H1 (cell line): ENCODE data around the gene MYO9B. TPM values are rescaled to one million over a fixed set of nuclear protein-coding genes. Genes with fewer than 3 reads are reported as not detected.

ENCODE experiments used
- CTCF ChIA-PET: fragments of 300-600 bp; sonication (Branson Sonifier 250); formaldehyde crosslinking; loops from one replicate; lab custom pipeline; 2021; ENCODE audit not compliant: partially characterized antibody; lab: Charles Lee
- POLR2A ChIA-PET: fragments of 300-600 bp; sonication (Branson Sonifier 250); formaldehyde crosslinking; loops from one replicate; lab custom pipeline; 2021; ENCODE audit warnings: inconsistent platforms; ENCODE audit not compliant: partially characterized antibody; lab: Charles Lee
- DNase-seq, 2 experiments: peaks; one replicate each; pipeline versions ENCODE4 v3.0.0 to v3.0.0-alpha.2; 2010 to 2022; ENCODE audit warnings: low spot score in 2 of 2, low read depth in 1 of 2, mixed read lengths in 1 of 2
- FAIRE-seq: peaks from 2 replicates; lab custom pipeline; 2011; peaks lifted over from hg19 to GRCh38; lab: Jason Lieb, UNC
- H2AFZ ChIP-seq: 2 replicates; pipeline ENCODE4 v1.8.1; 2012; ENCODE audit warnings: low read length, inconsistent platforms
- H2AK5ac ChIP-seq: 2 replicates; pipeline ENCODE4 v1.6.1; 2013; ENCODE audit warnings: low read depth, low read length
- H2BK120ac ChIP-seq: replicated peaks from 2 replicates; pipeline ENCODE3; 2013; ENCODE audit warnings: low read depth, low read length, inconsistent platforms
- H2BK12ac ChIP-seq: 2 replicates; pipeline ENCODE4 v1.6.1; 2013; ENCODE audit warnings: low read depth, low read length
- H2BK15ac ChIP-seq: 2 replicates; pipeline ENCODE4 v1.6.1; 2013; ENCODE audit warnings: low read length
- H2BK20ac ChIP-seq: 2 replicates; pipeline ENCODE4 v1.6.1; 2013; ENCODE audit warnings: low read length
- H2BK5ac ChIP-seq: 2 replicates; pipeline ENCODE4 v1.6.1; 2013; ENCODE audit warnings: low read depth, low read length
- H3K14ac ChIP-seq: 2 replicates; pipeline ENCODE4 v1.6.1; 2013; ENCODE audit warnings: inconsistent platforms; ENCODE audit not compliant: insufficient read length
- H3K18ac ChIP-seq: 2 replicates; pipeline ENCODE4 v1.6.1; 2013; ENCODE audit warnings: low read length; ENCODE audit errors: extremely low read depth
- H3K23ac ChIP-seq: 2 replicates; pipeline ENCODE4 v1.6.1; 2013; ENCODE audit warnings: inconsistent platforms; ENCODE audit not compliant: insufficient read length
- H3K23me2 ChIP-seq: 2 replicates; pipeline ENCODE4 v1.6.1; 2013; ENCODE audit warnings: low read depth, low read length
- H3K27ac ChIP-seq: 2 replicates; pipeline ENCODE4 v1.6.1; 2011; ENCODE audit warnings: low read depth, low read length, inconsistent platforms
- H3K27me3 ChIP-seq, 4 experiments: replicated peaks in 1 of 4; 1 replicate in 1 of 4; 2 replicates in 3 of 4; pipeline versions ENCODE4 v1.6.1 to v1.8.1; 2011 to 2013; ENCODE audit warnings: low read length in 3 of 4, mild to moderate bottlenecking in 3 of 4, inconsistent platforms in 2 of 4, mixed read lengths in 2 of 4, moderate library complexity in 1 of 4; ENCODE audit not compliant: control insufficient read depth in 3 of 4, insufficient read depth in 3 of 4; ENCODE audit errors: extremely low read depth in 1 of 4
- H3K36me3 ChIP-seq, 4 experiments: 2 replicates each; pipeline versions ENCODE4 v1.6.1 to v1.8.1; 2011 to 2013; ENCODE audit warnings: mild to moderate bottlenecking in 4 of 4, low read length in 3 of 4, moderate library complexity in 2 of 4, control low read depth in 1 of 4, inconsistent platforms in 1 of 4; ENCODE audit not compliant: insufficient read depth in 4 of 4, control insufficient read depth in 2 of 4
- H3K4ac ChIP-seq: replicated peaks from 2 replicates; pipeline ENCODE3; 2013; ENCODE audit warnings: low read length, low read depth, mixed read lengths, inconsistent platforms; ENCODE audit not compliant: insufficient read length
- H3K4me1 ChIP-seq, 4 experiments: replicated peaks in 1 of 4; 1 replicate in 1 of 4; 2 replicates in 3 of 4; pipeline versions ENCODE4 v1.6.1 to v1.8.1; 2011 to 2013; ENCODE audit warnings: low read length in 3 of 4, inconsistent platforms in 2 of 4, mixed read lengths in 1 of 4; ENCODE audit not compliant: insufficient read depth in 4 of 4, control insufficient read depth in 3 of 4
- H3K4me2 ChIP-seq, 2 experiments: 2 replicates each; pipeline versions ENCODE4 v1.6.1 to v1.8.1; 2011 to 2013; ENCODE audit warnings: low read depth in 2 of 2, low read length in 2 of 2, control low read depth in 1 of 2, inconsistent platforms in 1 of 2, mild to moderate bottlenecking in 1 of 2; ENCODE audit not compliant: insufficient read depth in 1 of 2
- H3K4me3 ChIP-seq, 4 experiments: fragments of 200-600, 300-600 bp in 1 of 4; sonication (generic), shearing (Covaris generic), sonication (Bioruptor Twin) in 1 of 4; 2 replicates each; pipeline versions ENCODE4 v1.5.1 to v1.8.1; 2011 to 2016; ENCODE audit warnings: low read length in 4 of 4, low read depth in 3 of 4, control low read depth in 2 of 4, inconsistent platforms in 2 of 4, mild to moderate bottlenecking in 2 of 4, mixed read lengths in 1 of 4, moderate library complexity in 1 of 4; ENCODE audit not compliant: insufficient read depth in 2 of 4; ENCODE audit errors: extremely low read depth in 1 of 4
- H3K56ac ChIP-seq: replicated peaks from 2 replicates; pipeline ENCODE3; 2013; ENCODE audit warnings: low read depth, mild to moderate bottlenecking, mixed read lengths, low read length, inconsistent platforms; ENCODE audit not compliant: insufficient read length
- H3K79me1 ChIP-seq: 2 replicates; pipeline ENCODE4 v1.6.1; 2013; ENCODE audit warnings: low read depth, low read length, control low read depth
- H3K79me2 ChIP-seq, 2 experiments: 2 replicates each; pipeline versions ENCODE4 v1.6.1 to v1.8.1; 2012 to 2013; ENCODE audit warnings: low read length in 2 of 2, mild to moderate bottlenecking in 2 of 2, inconsistent platforms in 1 of 2; ENCODE audit not compliant: insufficient read depth in 2 of 2, control insufficient read depth in 1 of 2
- H3K9ac ChIP-seq, 4 experiments: replicated peaks in 1 of 4; 1 replicate in 1 of 4; 2 replicates in 3 of 4; pipeline versions ENCODE4 v1.6.1 to v1.8.1; 2011 to 2013; ENCODE audit warnings: low read depth in 3 of 4, low read length in 3 of 4, control low read depth in 2 of 4, mild to moderate bottlenecking in 2 of 4, moderate library complexity in 2 of 4, inconsistent platforms in 1 of 4; ENCODE audit errors: extremely low read depth in 1 of 4
- H3K9me3 ChIP-seq, 2 experiments: 2 replicates each; pipeline versions ENCODE4 v1.6.1 to v1.8.1; 2012 to 2013; ENCODE audit warnings: mild to moderate bottlenecking in 2 of 2, moderate library complexity in 2 of 2, control low read depth in 1 of 2, inconsistent platforms in 1 of 2, low read depth in 1 of 2, low read length in 1 of 2, mixed read lengths in 1 of 2; ENCODE audit not compliant: insufficient read depth in 2 of 2
- H4K20me1 ChIP-seq, 2 experiments: replicated peaks in 1 of 2; 2 replicates each; pipeline versions ENCODE3 to v1.8.1; 2011 to 2013; ENCODE audit warnings: inconsistent platforms in 2 of 2, low read length in 2 of 2, mild to moderate bottlenecking in 1 of 2; ENCODE audit not compliant: insufficient read depth in 2 of 2, control insufficient read depth in 1 of 2
- H4K5ac ChIP-seq: 2 replicates; pipeline ENCODE4 v1.6.1; 2013; ENCODE audit warnings: low read length, low read depth, mixed read lengths, inconsistent platforms; ENCODE audit not compliant: insufficient read length
- H4K8ac ChIP-seq: 2 replicates; pipeline ENCODE4 v1.8.0; 2013; ENCODE audit warnings: mild to moderate bottlenecking, moderate library complexity, low read length, inconsistent platforms; ENCODE audit not compliant: insufficient read depth; ENCODE audit errors: extremely low read depth
- H4K91ac ChIP-seq: replicated peaks from 2 replicates; pipeline ENCODE3; 2013; ENCODE audit warnings: low read length, mixed read lengths, inconsistent platforms; ENCODE audit not compliant: insufficient read length
- ATF3 ChIP-seq: IDR thresholded peaks from 2 replicates; pipeline ENCODE4 v1.6.1; 2011; ENCODE audit warnings: low read depth, mild to moderate bottlenecking, low read length; ENCODE audit not compliant: insufficient read depth
- CEBPB ChIP-seq: IDR thresholded peaks from 2 replicates; pipeline ENCODE4 v1.6.1; 2012; ENCODE audit warnings: low read depth, low read length
- E2F6 ChIP-seq: IDR thresholded peaks from 2 replicates; pipeline ENCODE4 v1.6.1; 2012; ENCODE audit warnings: inconsistent platforms
- EP300 ChIP-seq, 2 experiments: IDR thresholded peaks; 1 replicate in 1 of 2; 2 replicates in 1 of 2; pipeline ENCODE4 v1.6.1; 2011 to 2012; ENCODE audit warnings: low read depth in 2 of 2, low read length in 2 of 2, mild to moderate bottlenecking in 2 of 2, borderline replicate concordance in 1 of 2, inconsistent platforms in 1 of 2, moderate library complexity in 1 of 2
- GABPA ChIP-seq: IDR thresholded peaks from 2 replicates; pipeline ENCODE4 v1.6.1; 2011; ENCODE audit warnings: mild to moderate bottlenecking, low read length, moderate library complexity, borderline replicate concordance; ENCODE audit not compliant: insufficient read depth
- RFX5 ChIP-seq: IDR thresholded peaks from 2 replicates; pipeline ENCODE4 v1.6.1; 2011; ENCODE audit warnings: low read depth, low read length, improper control_type of control experiment, borderline replicate concordance
- SAP30 ChIP-seq: fragments of 300-600 bp; sonication (generic); IDR thresholded peaks from 2 replicates; pipeline ENCODE4 v1.7.1; 2012; ENCODE audit warnings: low read length, moderate library complexity, mild to moderate bottlenecking, inconsistent platforms; ENCODE audit not compliant: insufficient read depth, insufficient replicate concordance
- SRF ChIP-seq: IDR thresholded peaks from 2 replicates; pipeline ENCODE4 v1.6.1; 2011; ENCODE audit warnings: mild to moderate bottlenecking, low read depth, low read length, moderate library complexity
- TAF1 ChIP-seq: IDR thresholded peaks from 2 replicates; pipeline ENCODE4 v1.6.1; 2011; ENCODE audit warnings: mild to moderate bottlenecking, low read depth, low read length
- TAF7 ChIP-seq: optimal IDR thresholded peaks from 2 replicates; pipeline ENCODE3; 2011; ENCODE audit warnings: low read depth, mild to moderate bottlenecking, inconsistent platforms, low read length, moderate library complexity, borderline replicate concordance
- USF2 ChIP-seq: IDR thresholded peaks from 2 replicates; pipeline ENCODE4 v1.6.1; 2011; ENCODE audit warnings: low read length, improper control_type of control experiment
- WGBS, 2 experiments: shearing (Covaris generic) in 1 of 2; methylation state at CpG; one replicate each; pipeline versions ENCODE4 v1.1.6 to v1.1.7; 2013 to 2015; ENCODE audit warnings: low lambda C conversion rate in 2 of 2, mixed read lengths in 2 of 2, inconsistent platforms in 1 of 2, low coverage in 1 of 2, missing lambda C conversion rate in 1 of 2; ENCODE audit not compliant: insufficient replicate concordance in 2 of 2, insufficient coverage in 1 of 2, insufficient read length in 1 of 2; ENCODE audit errors: extremely low coverage in 1 of 2, missing lambda C conversion rate in 1 of 2; 5-methylcytosine and 5-hydroxymethylcytosine counted together
- polyA plus RNA-seq, 7 experiments: library from polyadenylated mRNA; depleted of rRNA in 3 of 7; stranded (reverse) in 5 of 7; unstranded in 2 of 7; fragments of >200 nt in 5 of 7; fragments of 200-250 nt in 2 of 7; gene quantifications; 1 replicate in 5 of 7; 2 replicates in 1 of 7; 4 replicates in 1 of 7; pipeline versions ENCODE4 v1.2.1 to v1.2.3, GENCODE V29; 2011 to 2013; ENCODE audit warnings: missing spikeins in 2 of 7, mixed read lengths in 2 of 7
- total RNA-seq: library from RNA; stranded (reverse); fragmentation: NEBNext Ultra II Directional; extraction: Animal tissue kit (Norgen Biotek cat#: 25700); gene quantifications from 2 replicates; pipeline ENCODE4 v1.2.1, GENCODE V29; 2021

The MYO9B gene
- total and polyA plus RNA-seq, 2 of the 8 experiments (the other 6 are each of a cell fraction or from before 2014, with no cell fraction given): 27.6 to 77.1 TPM

- Histone ChIP-seq H3K14ac (no peak overlapping the region), H2BK15ac (no peak overlapping the region), H4K8ac (no peak overlapping the region), H3K79me2 (peaks cover 0 to 49% of the 10 kb centered on the region in 2 experiments; a peak in 2 of 4 replicates), H3K4me2 (no peak overlapping the region), H3K4me1 (peaks cover 0 to 5% (median 0%) of the 10 kb centered on the region in 4 experiments; a peak in 1 of 7 replicates), H3K18ac (no peak overlapping the region), H2BK12ac (no peak overlapping the region), H3K27me3 (no peaks in the 10 kb centered on the region), H3K23ac (no peak overlapping the region), H4K20me1 (peaks cover 4 to 25% of the 10 kb centered on the region in 2 experiments), H3K4me3 (no peak overlapping the region), H3K79me1 (peaks cover 14% of the 10 kb centered on the region), H4K91ac (no peak overlapping the region), H3K36me3 (no peaks in the 10 kb centered on the region; a peak in 1 of 8 replicates), H2BK5ac (no peak overlapping the region), H2BK120ac (no peak overlapping the region), H3K27ac (no peak overlapping the region), H3K4ac (no peak overlapping the region), H2BK20ac (no peak overlapping the region), H2AFZ (no peak overlapping the region), H3K9me3 (no peaks in the 10 kb centered on the region), H3K9ac (no peak overlapping the region), H3K23me2 (no peaks in the 10 kb centered on the region), H2AK5ac (no peak overlapping the region), H4K5ac (no peak overlapping the region), H3K56ac (no peak overlapping the region)
- FAIRE-seq (no peak), DNase-seq (no peak)
- ChIA-PET CTCF (no interaction called here), POLR2A (interaction anchor here (0.6 to 1.2 kb wide), 2 partner anchors 10 to 305 kb away, joined by 3 to 4 read pairs; no protein-coding TSS in a partner anchor)
- 85% methylated on average over 6 of the region's 6 CpGs; no CpG with 5 or more reads in 1 of the 2 experiments for WGBS, 2 experiments
- TF ChIP-seq SAP30 (no peak), ATF3 (no peak), GABPA (no peak), RFX5 (no peak), CEBPB (no peak), E2F6 (no peak), TAF7 (no peak), SRF (no peak), TAF1 (no peak), USF2 (no peak), EP300 (IDR thresholded peaks at IDR 0.05; ENCODE audit: borderline replicate concordance in 1 of 2, low read depth in 2 of 2, low read length in 2 of 2) (no peak)
Observed at GRCh38 chr19:17086834-17087233, 11.3 kb downstream of the MYO9B start.
